ENCODE data around the gene PPARD.
"Not testable (repeated sequence)": the region's sequence is repeated elsewhere in the genome, so short reads cannot be mapped to it uniquely, and the experiment has no call there.

The PPARD gene

GRCh38 chr6:35328108-35328723, 14.1 kb upstream of the PPARD start:
- Histone ChIP-seq H2BK120ac (ENCODE audit: low read depth, low read length) (no peak overlapping the region), H3K4ac (ENCODE audit: low read depth in 1 of 2, low read length in 2 of 2) (no peak overlapping the region), H3K14ac (ENCODE audit: low read length in 2 of 2) (no peak overlapping the region), H2AFZ (ENCODE audit: low read depth, low read length) (no peak overlapping the region), H3K79me1 (replicated peaks; ENCODE audit: low read length, poor library complexity, severe bottlenecking) (no peaks in the 10 kb centered on the region), H2BK15ac (ENCODE audit: low read depth, poor library complexity, severe bottlenecking) (no peak overlapping the region), H2BK5ac (ENCODE audit: low read depth, low read length, poor library complexity, severe bottlenecking) (no peak overlapping the region), H4K91ac (ENCODE audit: low read length) (no peak overlapping the region), H3K23ac (ENCODE audit: low read length in 2 of 2) (no peak overlapping the region), H4K8ac (ENCODE audit: low read length) (no peak overlapping the region), H3K4me2 (ENCODE audit: low read length, poor library complexity, severe bottlenecking) (no peak overlapping the region), H3K4me3 (ENCODE audit: insufficient read depth in 1 of 2, low read depth in 1 of 2, low read length in 2 of 2) (no peak overlapping the region), H3K4me1 (ENCODE audit: control insufficient read depth, insufficient read depth, low read depth, low read length) (peaks cover 2% of the 10 kb centered on the region), H3K36me3 (ENCODE audit: control insufficient read depth in 1 of 2, insufficient read depth in 2 of 2, low read depth in 1 of 2, low read length in 2 of 2) (no peaks in the 10 kb centered on the region), H3K27ac (ENCODE audit: low read length, poor library complexity, severe bottlenecking) (no peak overlapping the region), H3K9ac (ENCODE audit: low read length) (no peak overlapping the region), H3K18ac (ENCODE audit: low read depth in 1 of 2, low read length in 2 of 2) (no peak overlapping the region), H2AK5ac (ENCODE audit: low read length, severe bottlenecking) (no peak overlapping the region), H3K27me3 (ENCODE audit: control insufficient read depth in 1 of 2, insufficient read depth in 1 of 2, low read length in 2 of 2) (peaks cover 0 to 12% of the 10 kb centered on the region in 2 experiments), H2BK12ac (ENCODE audit: low read length in 2 of 2) (no peak overlapping the region), H3K9me3 (ENCODE audit: control insufficient read depth, low read length) (no peaks in the 10 kb centered on the region)
- no peak for DNase-seq
- WGBS, result no CpG with 5 or more reads among the region's 1 CpG

DNA sequence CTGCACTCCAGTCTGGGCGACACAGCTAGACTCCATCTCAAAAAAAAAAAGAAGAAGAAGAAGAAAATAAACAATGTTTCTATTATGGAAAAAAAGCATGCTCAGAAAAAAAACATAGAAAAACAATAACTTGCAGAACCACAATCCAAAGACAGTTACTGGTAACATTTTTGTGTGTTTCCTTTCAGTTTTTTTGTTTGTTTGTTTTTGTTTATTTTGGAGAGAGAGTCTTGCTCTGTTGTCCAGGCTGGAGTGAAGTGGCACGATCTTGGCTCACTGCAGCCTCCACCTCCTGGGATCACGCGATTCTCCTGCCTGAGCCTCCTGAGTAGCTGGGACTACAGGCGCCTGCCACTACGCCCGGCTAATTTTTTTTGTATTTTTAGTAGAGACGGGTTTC, 13.4 kb upstream of the PPARD start:
- H3K79me1 ChIP-seq (replicated peaks; ENCODE audit: low read length, poor library complexity, severe bottlenecking); H2BK12ac ChIP-seq (ENCODE audit: low read length in 2 of 2); H3K4ac ChIP-seq (ENCODE audit: low read depth in 1 of 2, low read length in 2 of 2); H2BK120ac ChIP-seq (ENCODE audit: low read depth, low read length); H3K4me2 ChIP-seq (ENCODE audit: low read length, poor library complexity, severe bottlenecking); H4K8ac ChIP-seq (ENCODE audit: low read length); H3K18ac ChIP-seq (ENCODE audit: low read depth in 1 of 2, low read length in 2 of 2); H3K36me3 ChIP-seq (ENCODE audit: control insufficient read depth in 1 of 2, insufficient read depth in 2 of 2, low read depth in 1 of 2, low read length in 2 of 2); H3K27ac ChIP-seq (ENCODE audit: low read length, poor library complexity, severe bottlenecking); H4K91ac ChIP-seq (ENCODE audit: low read length); H3K4me1 ChIP-seq (ENCODE audit: control insufficient read depth, insufficient read depth, low read depth, low read length); H2AK5ac ChIP-seq (ENCODE audit: low read length, severe bottlenecking); H3K4me3 ChIP-seq (ENCODE audit: insufficient read depth in 1 of 2, low read depth in 1 of 2, low read length in 2 of 2); H2AFZ ChIP-seq (ENCODE audit: low read depth, low read length); H3K23ac ChIP-seq (ENCODE audit: low read length in 2 of 2); H2BK5ac ChIP-seq (ENCODE audit: low read depth, low read length, poor library complexity, severe bottlenecking); H3K14ac ChIP-seq (ENCODE audit: low read length in 2 of 2); H3K9ac ChIP-seq (ENCODE audit: low read length); H2BK15ac ChIP-seq (ENCODE audit: low read depth, poor library complexity, severe bottlenecking); DNase-seq; H3K9me3 ChIP-seq (ENCODE audit: control insufficient read depth, low read length): not testable (repeated sequence)
- 89% methylated on average over 7 of the region's 8 CpGs for WGBS
- H3K27me3 ChIP-seq (ENCODE audit: control insufficient read depth in 1 of 2, insufficient read depth in 1 of 2, low read length in 2 of 2), result peaks cover 0 to 12% of the 10 kb centered on the region in 2 experiments

- Histone ChIP-seq H2AFZ (ENCODE audit: low read depth, low read length) (no peak overlapping the region), H4K8ac (ENCODE audit: low read length) (no peak overlapping the region), H3K23ac (ENCODE audit: low read length in 2 of 2) (no peak overlapping the region), H2AK5ac (ENCODE audit: low read length, severe bottlenecking) (no peak overlapping the region), H3K4me3 (ENCODE audit: insufficient read depth in 1 of 2, low read depth in 1 of 2, low read length in 2 of 2) (no peak overlapping the region), H3K9me3 (ENCODE audit: control insufficient read depth, low read length) (no peaks in the 10 kb centered on the region), H3K9ac (ENCODE audit: low read length) (no peak overlapping the region), H2BK5ac (ENCODE audit: low read depth, low read length, poor library complexity, severe bottlenecking) (no peak overlapping the region), H4K91ac (ENCODE audit: low read length) (no peak overlapping the region), H3K27me3 (ENCODE audit: control insufficient read depth in 1 of 2, insufficient read depth in 1 of 2, low read length in 2 of 2) (peaks cover 0 to 12% of the 10 kb centered on the region in 2 experiments), H3K4ac (ENCODE audit: low read depth in 1 of 2, low read length in 2 of 2) (no peak overlapping the region), H3K36me3 (ENCODE audit: control insufficient read depth in 1 of 2, insufficient read depth in 2 of 2, low read depth in 1 of 2, low read length in 2 of 2) (no peaks in the 10 kb centered on the region), H2BK15ac (ENCODE audit: low read depth, poor library complexity, severe bottlenecking) (no peak overlapping the region), H2BK120ac (ENCODE audit: low read depth, low read length) (no peak overlapping the region), H3K4me2 (ENCODE audit: low read length, poor library complexity, severe bottlenecking) (no peak overlapping the region), H3K14ac (ENCODE audit: low read length in 2 of 2) (no peak overlapping the region), H3K79me1 (replicated peaks; ENCODE audit: low read length, poor library complexity, severe bottlenecking) (no peaks in the 10 kb centered on the region), H3K4me1 (ENCODE audit: control insufficient read depth, insufficient read depth, low read depth, low read length) (peaks cover 2% of the 10 kb centered on the region), H3K18ac (ENCODE audit: low read depth in 1 of 2, low read length in 2 of 2) (no peak overlapping the region), H3K27ac (ENCODE audit: low read length, poor library complexity, severe bottlenecking) (no peak overlapping the region), H2BK12ac (ENCODE audit: low read length in 2 of 2) (no peak overlapping the region)
- WGBS, result 93% methylated on average over 6 of the region's 9 CpGs
- DNase-seq, result no peak
Observed at GRCh38 chr6:35330541-35331119, 11.7 kb upstream of the PPARD start.

GRCh38 chr6:35332074-35332887, 10.1 kb upstream of the PPARD start:
- not testable (repeated sequence) for H2AFZ ChIP-seq (ENCODE audit: low read depth, low read length); H3K4me3 ChIP-seq (ENCODE audit: insufficient read depth in 1 of 2, low read depth in 1 of 2, low read length in 2 of 2); H3K18ac ChIP-seq (ENCODE audit: low read depth in 1 of 2, low read length in 2 of 2); DNase-seq; H3K36me3 ChIP-seq (ENCODE audit: control insufficient read depth in 1 of 2, insufficient read depth in 2 of 2, low read depth in 1 of 2, low read length in 2 of 2); H3K4me2 ChIP-seq (ENCODE audit: low read length, poor library complexity, severe bottlenecking); H3K9me3 ChIP-seq (ENCODE audit: control insufficient read depth, low read length); H2BK5ac ChIP-seq (ENCODE audit: low read depth, low read length, poor library complexity, severe bottlenecking); H3K23ac ChIP-seq (ENCODE audit: low read length in 2 of 2); H4K8ac ChIP-seq (ENCODE audit: low read length); H3K4me1 ChIP-seq (ENCODE audit: control insufficient read depth, insufficient read depth, low read depth, low read length); H3K4ac ChIP-seq (ENCODE audit: low read depth in 1 of 2, low read length in 2 of 2); H3K14ac ChIP-seq (ENCODE audit: low read length in 2 of 2); H3K79me1 ChIP-seq (replicated peaks; ENCODE audit: low read length, poor library complexity, severe bottlenecking); H2BK12ac ChIP-seq (ENCODE audit: low read length in 2 of 2); H4K91ac ChIP-seq (ENCODE audit: low read length); H2BK120ac ChIP-seq (ENCODE audit: low read depth, low read length); H2BK15ac ChIP-seq (ENCODE audit: low read depth, poor library complexity, severe bottlenecking); H3K27ac ChIP-seq (ENCODE audit: low read length, poor library complexity, severe bottlenecking); H2AK5ac ChIP-seq (ENCODE audit: low read length, severe bottlenecking); H3K9ac ChIP-seq (ENCODE audit: low read length)
- 79% methylated on average over 9 of the region's 9 CpGs for WGBS
- peaks cover 0 to 12% of the 10 kb centered on the region in 2 experiments for H3K27me3 ChIP-seq (ENCODE audit: control insufficient read depth in 1 of 2, insufficient read depth in 1 of 2, low read length in 2 of 2)
